GM18907 (cell line): ENCODE data around the gene MRPL2.
"Not testable (repeated sequence)": the region's sequence is repeated elsewhere in the genome, so short reads cannot be mapped to it uniquely, and the experiment has no call there.

Experiments used
- ATAC-seq: cut with Tn5 transposase; IDR thresholded peaks from one replicate; pipeline ENCODE4 v1.9.1; 2021; ENCODE audit warnings: mild to moderate bottlenecking, moderate library complexity; ENCODE audit not compliant: unreplicated experiment

MRPL2 gene

GRCh38 chr6:43053545-43054205, 5.6 kb downstream of the MRPL2 start, which contains the start of gene CUL7:
Gene CUL7, minus strand, starts transcription at chr6:43053851. Its CDS starts 1,063 bp downstream, at chr6:43052788.
- ATAC-seq = peak; percentile 78

GRCh38 chr6:43052842-43053544, 6.2 kb downstream of the MRPL2 start:
- ATAC-seq = no peak

GRCh38 chr6:43052225-43052841, 6.9 kb downstream of the MRPL2 start:
- no peak for ATAC-seq

- no peak for ATAC-seq
These were observed 8.3 kb downstream of the MRPL2 start for GRCh38 chr6:43050981-43051380.

- no peak for ATAC-seq
These were observed 11.2 kb downstream of the MRPL2 start for GRCh38 chr6:43047998-43048397.

- no peak for ATAC-seq
These were observed 13.8 kb downstream of the MRPL2 start for GRCh38 chr6:43045371-43045930.

- no peak for ATAC-seq
These were observed 15.9 kb downstream of the MRPL2 start for GRCh38 chr6:43043310-43043709.

GRCh38 chr6:43041475-43041874, 17.8 kb downstream of the MRPL2 start:
- not testable (repeated sequence) for ATAC-seq

- no peak for ATAC-seq
These were observed 18.5 kb downstream of the MRPL2 start for GRCh38 chr6:43040542-43041257.

GRCh38 chr6:43038727-43039126, 20.5 kb downstream of the MRPL2 start:
- ATAC-seq = no peak

- no peak for ATAC-seq
These were observed 21.5 kb downstream of the MRPL2 start for GRCh38 chr6:43037706-43038105.

GRCh38 chr6:43037197-43037596, 22.0 kb downstream of the MRPL2 start:
- no peak for ATAC-seq

GRCh38 chr6:43036712-43037111, 22.5 kb downstream of the MRPL2 start:
- ATAC-seq = no peak

- ATAC-seq = no peak
These were observed 23.6 kb downstream of the MRPL2 start for GRCh38 chr6:43035495-43036194.

GRCh38 chr6:43034190-43034525, 25.1 kb downstream of the MRPL2 start:
- ATAC-seq = no peak

GRCh38 chr6:43033496-43034189, 25.6 kb downstream of the MRPL2 start:
- no peak for ATAC-seq

- ATAC-seq = no peak
These were observed 26.9 kb downstream of the MRPL2 start for GRCh38 chr6:43032326-43032725.

GRCh38 chr6:43029120-43029519, 30.1 kb downstream of the MRPL2 start:
- no peak for ATAC-seq

- ATAC-seq = no peak
These were observed 32.9 kb downstream of the MRPL2 start for GRCh38 chr6:43026365-43026764.

- ATAC-seq = no peak
These were observed 34.8 kb downstream of the MRPL2 start for GRCh38 chr6:43024436-43024835.
